Measurements from ENCODE around the gene SIPA1L3. TPM values are rescaled to one million over a fixed set of nuclear protein-coding genes. Genes with fewer than 3 reads are reported as not detected.

The SIPA1L3 gene
- total and polyA plus RNA-seq, 12 donors: 2.8 to 24.2 (median 12.3) TPM

GRCh38 chr19:38180071-38180470 lies 273.1 kb downstream of the SIPA1L3 start:
- Histone ChIP-seq H3K27me3 (no peaks in the 10 kb centered on the region), H3K36me3 (peaks cover 0 to 34% (median 18%) of the 10 kb centered on the region in 9 donors), H3K9me3 (peaks cover 0 to 30% (median 16%) of the 10 kb centered on the region in 11 donors), H3K4me1 (peaks cover 0 to 3% (median 0%) of the 10 kb centered on the region in 9 donors), H3K27ac (no peak overlapping the region), H3K4me3 (no peak overlapping the region)
- ATAC-seq: no peak
- no peak for TF ChIP-seq CTCF (IDR thresholded peaks at IDR 0.05)
- DNase-seq: no peak
- WGBS, 2 donors: 97 to 100% methylated on average over 3 of the region's 3 CpGs
- intact Hi-C loops (cut with DNase I): no loop called here

GRCh38 chr19:38182536-38183210 lies 275.7 kb downstream of the SIPA1L3 start:
- H3K27ac ChIP-seq: peak overlapping the region in 4 of 10 donors; percentile 10 to 75 (median 44)
- H3K27me3 ChIP-seq: no peaks in the 10 kb centered on the region
- peaks cover 0 to 3% (median 0%) of the 10 kb centered on the region in 9 donors for H3K4me1 ChIP-seq
- peaks cover 0 to 37% (median 18%) of the 10 kb centered on the region in 9 donors for H3K36me3 ChIP-seq
- no peak for TF ChIP-seq CTCF (IDR thresholded peaks at IDR 0.05)
- DNase-seq: no peak
- WGBS, 2 donors: 88 to 89% methylated on average over 21 of the region's 21 CpGs
- peak in 3 of 8 donors; percentile 3 to 35 (median 10) for ATAC-seq
- intact Hi-C loops (cut with DNase I): no loop called here
- H3K9me3 ChIP-seq: peaks cover 0 to 30% (median 16%) of the 10 kb centered on the region in 11 donors
- peak overlapping the region in 1 of 10 donors; percentile 41 for H3K4me3 ChIP-seq

GRCh38 chr19:38183251-38183897 lies 276.4 kb downstream of the SIPA1L3 start:
- Histone ChIP-seq H3K27me3 (no peaks in the 10 kb centered on the region), H3K27ac (peak overlapping the region; percentile 25 to 75 (median 66)), H3K4me1 (peaks cover 0 to 3% (median 0%) of the 10 kb centered on the region in 9 donors), H3K4me3 (peak overlapping the region in 8 of 10 donors; percentile 12 to 42 (median 38)), H3K36me3 (peaks cover 0 to 37% (median 18%) of the 10 kb centered on the region in 9 donors), H3K9me3 (peaks cover 0 to 30% (median 16%) of the 10 kb centered on the region in 11 donors)
- 57 to 59% methylated on average over 30 of the region's 30 CpGs for WGBS, 2 donors
- DNase-seq: peak; percentile 36 to 65
- peak; percentile 68 to 83 (median 74) for ATAC-seq
- no peak for TF ChIP-seq CTCF (IDR thresholded peaks at IDR 0.05)
- intact Hi-C loops (cut with DNase I): no loop called here

- intact Hi-C loops (cut with DNase I): no loop called here
- H3K9me3 ChIP-seq: peaks cover 0 to 16% (median 8%) of the 10 kb centered on the region in 11 donors
- DNase-seq (no peak), ATAC-seq (peak in 2 of 8 donors; percentile 14 to 34)
- no peak for TF ChIP-seq CTCF (IDR thresholded peaks at IDR 0.05)
- H3K4me1 ChIP-seq: peaks cover 0 to 5% (median 0%) of the 10 kb centered on the region in 9 donors
- H3K27ac ChIP-seq: peak overlapping the region in 8 of 10 donors; percentile 10 to 75 (median 51)
- H3K36me3 ChIP-seq: peaks cover 0 to 25% (median 9%) of the 10 kb centered on the region in 9 donors
- H3K4me3 ChIP-seq: no peak overlapping the region
- no peaks in the 10 kb centered on the region for H3K27me3 ChIP-seq
- WGBS, 2 donors: 89 to 93% methylated on average over 9 of the region's 9 CpGs
Measured at GRCh38 chr19:38184815-38185214, 277.8 kb downstream of the SIPA1L3 start.
